Astrocyte of the spinal cord (primary cell): ENCODE data around the gene ITIH3.

Experiments
- DNase-seq: peaks from one replicate; pipeline ENCODE4 v3.0.0; 2011; ENCODE audit warnings: low read depth, low spot score
- H3K4me3 ChIP-seq: 2 replicates; pipeline ENCODE4 v1.5.1; 2011; ENCODE audit warnings: low read depth, mild to moderate bottlenecking, low read length, moderate library complexity
- in situ Hi-C: cut with HindIII; loops from 2 replicates; pipeline ENCODE4 v1.10.0; 2017; ENCODE audit warnings: low sequenced_read_pairs
- TF ChIP-seq, protein P1 (sequence below): IDR thresholded peaks from 2 replicates; pipeline ENCODE4 v1.5.1; 2012; ENCODE audit warnings: low read depth, mild to moderate bottlenecking, low read length, inconsistent platforms

ITIH3 gene

GRCh38 chr3:52770496-52771333 lies 23.9 kb upstream of the ITIH3 start, which contains the start of gene NEK4:
Gene NEK4 (minus strand): TSS chr3:52770940. CDS start chr3:52770746, 194 bp downstream.
- in situ Hi-C loops, result no loop called here
- TF ChIP-seq, protein P1, sequence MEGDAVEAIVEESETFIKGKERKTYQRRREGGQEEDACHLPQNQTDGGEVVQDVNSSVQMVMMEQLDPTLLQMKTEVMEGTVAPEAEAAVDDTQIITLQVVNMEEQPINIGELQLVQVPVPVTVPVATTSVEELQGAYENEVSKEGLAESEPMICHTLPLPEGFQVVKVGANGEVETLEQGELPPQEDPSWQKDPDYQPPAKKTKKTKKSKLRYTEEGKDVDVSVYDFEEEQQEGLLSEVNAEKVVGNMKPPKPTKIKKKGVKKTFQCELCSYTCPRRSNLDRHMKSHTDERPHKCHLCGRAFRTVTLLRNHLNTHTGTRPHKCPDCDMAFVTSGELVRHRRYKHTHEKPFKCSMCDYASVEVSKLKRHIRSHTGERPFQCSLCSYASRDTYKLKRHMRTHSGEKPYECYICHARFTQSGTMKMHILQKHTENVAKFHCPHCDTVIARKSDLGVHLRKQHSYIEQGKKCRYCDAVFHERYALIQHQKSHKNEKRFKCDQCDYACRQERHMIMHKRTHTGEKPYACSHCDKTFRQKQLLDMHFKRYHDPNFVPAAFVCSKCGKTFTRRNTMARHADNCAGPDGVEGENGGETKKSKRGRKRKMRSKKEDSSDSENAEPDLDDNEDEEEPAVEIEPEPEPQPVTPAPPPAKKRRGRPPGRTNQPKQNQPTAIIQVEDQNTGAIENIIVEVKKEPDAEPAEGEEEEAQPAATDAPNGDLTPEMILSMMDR, result no peak
- H3K4me3 ChIP-seq, result peak within 1 kb of the TSS; percentile 74
- DNase-seq, result peak; percentile 89

- in situ Hi-C loops, result no loop called here
- H3K4me3 ChIP-seq, result peak overlapping the region; percentile 74
- TF ChIP-seq, protein P1, result no peak
- no peak for DNase-seq
These were observed 23.3 kb upstream of the ITIH3 start for GRCh38 chr3:52771334-52771681.

GRCh38 chr3:52771702-52772101 lies 22.9 kb upstream of the ITIH3 start:
- no peak overlapping the region for H3K4me3 ChIP-seq
- TF ChIP-seq, protein P1, result no peak
- DNase-seq, result no peak
- in situ Hi-C loops, result no loop called here

DNA sequence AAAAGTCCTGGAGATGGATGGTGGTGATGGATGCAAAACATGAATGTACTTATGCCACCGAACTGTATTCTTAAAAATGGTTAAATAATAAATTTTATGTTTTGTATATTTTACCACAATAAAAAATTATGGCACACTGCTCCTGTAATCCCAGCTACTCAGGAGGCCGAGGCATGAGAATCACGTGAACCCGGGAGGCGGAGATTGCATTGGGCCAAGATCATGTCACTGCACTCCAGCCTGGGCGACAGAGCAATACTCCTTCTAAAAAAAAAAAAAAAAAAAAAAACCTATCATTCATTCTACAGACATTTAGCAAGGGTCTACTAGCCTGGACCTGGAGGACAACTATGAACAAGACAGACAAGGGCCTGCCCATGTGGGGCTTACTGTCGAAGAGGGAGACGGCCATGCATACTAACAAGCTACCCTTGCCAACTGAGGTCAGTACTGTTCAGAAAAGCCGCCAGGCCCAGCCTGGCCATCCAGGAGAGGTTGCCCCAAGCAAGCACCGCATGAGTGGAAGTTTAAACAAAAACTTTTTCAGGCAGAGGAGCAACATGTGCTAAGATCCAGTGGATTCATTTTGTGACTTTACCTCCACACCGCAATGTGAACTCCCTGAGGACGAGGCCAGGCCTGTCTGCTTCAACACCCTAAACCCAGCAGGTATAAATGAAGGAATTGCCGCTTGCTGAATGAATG lies 21.1 kb upstream of the ITIH3 start:
- DNase-seq, result no peak
- TF ChIP-seq, protein P1, result no peak
- in situ Hi-C loops, result no loop called here
- H3K4me3 ChIP-seq, result no peak overlapping the region

DNA sequence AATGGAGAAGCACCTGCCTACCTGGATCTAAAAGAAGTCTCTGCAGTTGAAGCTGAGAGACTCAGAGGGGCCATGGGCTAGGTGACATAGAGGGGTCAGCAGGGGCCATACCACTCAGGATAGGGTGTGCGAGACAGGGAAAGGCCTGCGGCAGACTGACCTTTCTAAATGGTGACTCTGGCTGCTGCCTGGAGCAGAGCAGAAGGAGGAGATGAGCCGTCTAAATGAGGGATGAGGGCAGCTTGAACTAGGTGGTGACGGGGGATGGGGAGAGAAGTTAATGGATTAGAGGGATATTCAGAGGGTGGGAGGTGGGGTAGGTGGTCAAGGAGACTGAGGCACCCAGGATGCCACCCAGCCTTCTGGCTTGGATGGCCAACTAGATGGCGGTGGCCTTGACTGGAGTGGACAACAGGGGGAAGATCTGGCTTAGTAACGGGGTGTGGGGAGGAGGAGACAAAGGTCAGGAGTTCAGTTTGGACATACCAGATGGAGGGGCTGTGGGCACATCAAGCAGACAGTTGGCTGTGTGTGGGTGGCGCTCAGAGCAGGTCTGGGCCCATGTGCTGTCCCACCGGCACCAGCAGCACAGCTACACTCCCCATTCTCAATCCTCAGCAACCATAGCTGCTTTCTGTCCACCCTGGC lies 20.4 kb upstream of the ITIH3 start:
- H3K4me3 ChIP-seq, result no peak overlapping the region
- in situ Hi-C loops, result no loop called here
- TF ChIP-seq, protein P1, result no peak
- DNase-seq, result no peak
